B cell (primary cell): Measurements from ENCODE around the gene EHD1. TPM values are rescaled to one million over a fixed set of nuclear protein-coding genes. Genes with fewer than 3 reads are reported as not detected.

Experiments
- ATAC-seq: fragments of 200-7000 bp; cut with Tn5 transposase; one replicate; pipeline ENCODE4 v1.10.0; 2021; ENCODE audit warnings: low read depth, mild to moderate bottlenecking, moderate number of reproducible peaks, moderate library complexity
- CTCF ChIA-PET: fragments of 350-600 bp; sonication (Branson Sonifier 250); formaldehyde crosslinking; loops from one replicate; lab custom pipeline; 2021; ENCODE audit warnings: antibody characterized with exemption, inconsistent platforms; lab: Charles Lee
- POLR2A ChIA-PET: fragments of 350-600 bp; sonication (Branson Sonifier 250); formaldehyde crosslinking; loops from one replicate; lab custom pipeline; 2021; ENCODE audit warnings: antibody characterized with exemption; lab: Charles Lee
- DNase-seq: peaks from one replicate; pipeline ENCODE4 v3.0.0; 2013
- H2AFZ ChIP-seq: 2 replicates; pipeline ENCODE4 v1.6.1; 2012; ENCODE audit warnings: mild to moderate bottlenecking, low read depth, low read length; ENCODE audit not compliant: insufficient read depth, poor library complexity, severe bottlenecking
- H3K27ac ChIP-seq, 2 donors: 1 replicate in 1 of 2; 2 replicates in 1 of 2; pipeline ENCODE4 v1.5.1; 2012 to 2013; ENCODE audit warnings: low read length in 2 of 2, mild to moderate bottlenecking in 2 of 2, moderate library complexity in 1 of 2
- H3K27me3 ChIP-seq, 4 experiments: fragments of 200-600 bp in 1 of 4; sonication (generic) in 1 of 4; replicated peaks in 1 of 4; 1 replicate in 2 of 4; 2 replicates in 2 of 4; pipeline versions ENCODE4 v1.6.1 to v1.7.0; 2013 to 2016; ENCODE audit warnings: low read length in 3 of 4, mild to moderate bottlenecking in 2 of 4, mixed read lengths in 1 of 4, moderate library complexity in 1 of 4; ENCODE audit not compliant: insufficient read depth in 4 of 4, control insufficient read depth in 3 of 4; ENCODE audit errors: control extremely low read depth in 1 of 4
- H3K36me3 ChIP-seq, 2 experiments: replicated peaks in 1 of 2; 1 replicate in 1 of 2; 2 replicates in 1 of 2; pipeline versions ENCODE4 v1.6.1 to v1.7.1; 2013; ENCODE audit warnings: low read length in 1 of 2; ENCODE audit not compliant: insufficient read depth in 2 of 2, control insufficient read depth in 1 of 2; ENCODE audit errors: control extremely low read depth in 1 of 2, extremely low read depth in 1 of 2
- H3K4me1 ChIP-seq, 2 donors: fragments of 200-600 bp in 1 of 2; sonication (generic) in 1 of 2; 1 replicate in 1 of 2; 2 replicates in 1 of 2; pipeline versions ENCODE4 v1.5.1 to v1.6.1; 2013 to 2017; ENCODE audit warnings: low read length in 2 of 2; ENCODE audit not compliant: control insufficient read depth in 2 of 2, insufficient read depth in 2 of 2
- H3K4me2 ChIP-seq: replicated peaks from 2 replicates; pipeline ENCODE3; 2012; ENCODE audit warnings: mild to moderate bottlenecking, low read depth, low read length; ENCODE audit not compliant: poor library complexity, severe bottlenecking
- H3K4me3 ChIP-seq, 5 experiments: fragments of 200-600 bp in 1 of 5; sonication (generic) in 1 of 5; 1 replicate in 3 of 5; 2 replicates in 2 of 5; pipeline versions ENCODE4 v1.5.1 to v1.7.0; 2011 to 2016; ENCODE audit warnings: low read length in 4 of 5, mild to moderate bottlenecking in 4 of 5, low read depth in 2 of 5, control low read depth in 1 of 5, moderate library complexity in 1 of 5; ENCODE audit not compliant: insufficient read depth in 1 of 5; ENCODE audit errors: control extremely low read depth in 1 of 5, extremely low read depth in 1 of 5
- H3K79me2 ChIP-seq: fragments of 200-600 bp; sonication (generic); one replicate; pipeline ENCODE4 v1.6.0; 2016; ENCODE audit warnings: low read length; ENCODE audit not compliant: control insufficient read depth, insufficient read depth
- H3K9ac ChIP-seq: fragments of 200-600 bp; sonication (generic); 2 replicates; pipeline ENCODE4 v1.6.1; 2017; ENCODE audit warnings: mild to moderate bottlenecking, low read length, moderate library complexity
- H3K9me3 ChIP-seq, 3 donors: one replicate each; pipeline versions ENCODE4 v1.6.1 to v1.7.1; 2013; ENCODE audit warnings: low read length in 2 of 3; ENCODE audit not compliant: control insufficient read depth in 2 of 3, insufficient read depth in 1 of 3; ENCODE audit errors: control extremely low read depth in 1 of 3
- H4K20me1 ChIP-seq: 2 replicates; pipeline ENCODE4 v1.6.0; 2012; ENCODE audit warnings: mild to moderate bottlenecking, low read length; ENCODE audit not compliant: insufficient read depth, control insufficient read depth, poor library complexity, severe bottlenecking
- H3K27ac Mint-ChIP-seq: one replicate; pipeline ENCODE4 v1.8.0; 2021; ENCODE audit warnings: mixed read lengths
- H3K27me3 Mint-ChIP-seq: one replicate; pipeline ENCODE4 v1.8.0; 2021; ENCODE audit warnings: mixed read lengths
- H3K4me1 Mint-ChIP-seq: one replicate; pipeline ENCODE4 v1.8.0; 2021; ENCODE audit warnings: mixed read lengths
- H3K4me3 Mint-ChIP-seq: one replicate; pipeline ENCODE4 v1.8.0; 2021; ENCODE audit warnings: mixed read lengths
- H3K9me3 Mint-ChIP-seq: one replicate; pipeline ENCODE4 v1.8.0; 2022; ENCODE audit warnings: mixed read lengths; ENCODE audit not compliant: insufficient read depth
- CTCF ChIP-seq: fragments of 200-600 bp; IDR thresholded peaks from one replicate; pipeline ENCODE4 v1.8.0; 2022; ENCODE audit warnings: antibody characterized with exemption, mild to moderate bottlenecking
- EZH2 ChIP-seq: IDR thresholded peaks from 2 replicates; pipeline ENCODE4 v1.6.1; 2012; ENCODE audit warnings: borderline replicate concordance, low read depth, mild to moderate bottlenecking, moderate library complexity, low read length; ENCODE audit not compliant: insufficient read depth, poor library complexity, severe bottlenecking
- WGBS: methylation state at CpG from one replicate; pipeline ENCODE4 v1.1.5; 2013; ENCODE audit warnings: missing lambda C conversion rate; ENCODE audit not compliant: insufficient coverage; 5-methylcytosine and 5-hydroxymethylcytosine counted together
- intact Hi-C: fragments of 100-400 bp; cut with micrococcal nuclease; formaldehyde crosslinking; loops from one replicate; pipeline ENCODE4 v1.10.0; 2022
- polyA plus RNA-seq: library from polyadenylated mRNA; depleted of rRNA; stranded (reverse); fragments of >200 nt; gene quantifications from 2 replicates; pipeline ENCODE4 v1.2.3, GENCODE V29; 2012
- total RNA-seq, 2 donors: library from RNA; stranded (reverse); fragments of 120-200 nt in 1 of 2; gene quantifications; 1 replicate in 1 of 2; 2 replicates in 1 of 2; pipeline versions ENCODE4 v1.2.3 to v1.2.4, GENCODE V29; 2013 to 2022

Gene EHD1
- total and polyA plus RNA-seq, 2 donors (not counting 1 experiment from before 2014, with no cell fraction given), result 208 to 280 TPM

GRCh38 chr11:64926689-64927088, 48.3 kb upstream of the EHD1 start:
- TF ChIP-seq CTCF (no peak), EZH2 (no peak)
- Mint-ChIP-seq H3K27me3 (no peaks in the 10 kb centered on the region), H3K4me3 (peak overlapping the region; percentile 63), H3K27ac (peak overlapping the region; percentile 68), H3K9me3 (no peaks in the 10 kb centered on the region), H3K4me1 (peaks cover 22% of the 10 kb centered on the region)
- Histone ChIP-seq H3K4me1 (peaks cover 14 to 28% of the 10 kb centered on the region in 2 donors), H2AFZ (no peak overlapping the region), H3K9ac (no peak overlapping the region), H3K36me3 (peaks cover 0 to 25% of the 10 kb centered on the region in 2 experiments), H3K9me3 (no peaks in the 10 kb centered on the region), H3K27me3 (no peaks in the 10 kb centered on the region), H3K4me2 (no peak overlapping the region), H3K4me3 (no peak overlapping the region), H3K79me2 (peaks cover 9% of the 10 kb centered on the region), H3K27ac (no peak overlapping the region), H4K20me1 (peaks cover 13% of the 10 kb centered on the region)
- POLR2A ChIA-PET, result no interaction called here
- DNase-seq (no peak), ATAC-seq (no peak)
- intact Hi-C loops, result no loop called here
- 79% methylated on average over 20 of the region's 22 CpGs for WGBS
- CTCF ChIA-PET, result interaction anchor here (1.0 kb wide), 1 partner anchor 86 kb away, joined by 3 read pairs; no protein-coding TSS in a partner anchor

GRCh38 chr11:64925536-64926436, 47.4 kb upstream of the EHD1 start:
- H3K4me2 ChIP-seq, result peak overlapping the region; percentile 95
- ChIA-PET CTCF (interaction anchor here (1.0 to 2.0 kb wide), 2 partner anchors 78 to 87 kb away, joined by 3 to 8 read pairs; no protein-coding TSS in a partner anchor), POLR2A (interaction anchor here (1.9 kb wide), 1 partner anchor 101 kb away, joined by 6 read pairs; the partner anchor contains the start of gene SNX15)
- TF ChIP-seq EZH2 (no peak), CTCF (no peak)
- Mint-ChIP-seq H3K27ac (no peak overlapping the region), H3K27me3 (no peaks in the 10 kb centered on the region), H3K4me1 (peaks cover 22% of the 10 kb centered on the region), H3K4me3 (peak overlapping the region; percentile 97), H3K9me3 (no peaks in the 10 kb centered on the region)
- peaks cover 9% of the 10 kb centered on the region for H3K79me2 ChIP-seq
- H2AFZ ChIP-seq, result no peak overlapping the region
- H3K4me3 ChIP-seq, result peak overlapping the region in 4 of 5 experiments; percentile 58 to 76 (median 72)
- H3K9ac ChIP-seq, result peak overlapping the region; percentile 81
- no peak overlapping the region for H3K27ac ChIP-seq
- H3K4me1 ChIP-seq, result peaks cover 14 to 28% of the 10 kb centered on the region in 2 donors
- WGBS, result 95% methylated on average over 19 of the region's 24 CpGs
- H3K9me3 ChIP-seq, result no peaks in the 10 kb centered on the region
- DNase-seq (no peak), ATAC-seq (no peak)
- intact Hi-C loops, result loop anchor here (2.0 kb wide), 1 partner anchor 65 kb away; no protein-coding TSS in a partner anchor
- no peaks in the 10 kb centered on the region for H3K27me3 ChIP-seq
- peaks cover 13% of the 10 kb centered on the region for H4K20me1 ChIP-seq
- H3K36me3 ChIP-seq, result peaks cover 0 to 16% of the 10 kb centered on the region in 2 experiments
